ENCODE measurements around the gene FNIP2.
"Not testable (repeated sequence)": the region's sequence is repeated elsewhere in the genome, so short reads cannot be mapped to it uniquely, and the experiment has no call there.

FNIP2 gene

GRCh38 chr4:158817562-158818296 is 48.9 kb downstream of the FNIP2 start:
- no peak for DNase-seq

GRCh38 chr4:158818560-158819140 is 49.8 kb downstream of the FNIP2 start:
- no peak for DNase-seq

- DNase-seq, result no peak
These were observed 51.3 kb downstream of the FNIP2 start for GRCh38 chr4:158819942-158820786.

- no peak for DNase-seq
These were observed 52.6 kb downstream of the FNIP2 start for GRCh38 chr4:158821228-158821971.

GRCh38 chr4:158822348-158822747 is 53.5 kb downstream of the FNIP2 start:
- no peak for DNase-seq

- DNase-seq, result no peak
These were observed 54.6 kb downstream of the FNIP2 start for GRCh38 chr4:158823461-158823873.

- no peak for DNase-seq
These were observed 55.8 kb downstream of the FNIP2 start for GRCh38 chr4:158824425-158825274.

- DNase-seq, result no peak
These were observed 56.7 kb downstream of the FNIP2 start for GRCh38 chr4:158825433-158826036.

GRCh38 chr4:158826057-158826456 is 57.2 kb downstream of the FNIP2 start:
- DNase-seq, result no peak

- DNase-seq, result no peak
These were observed 58.1 kb downstream of the FNIP2 start for GRCh38 chr4:158826882-158827281.

GRCh38 chr4:158827543-158827981 is 58.7 kb downstream of the FNIP2 start:
- no peak for DNase-seq

GRCh38 chr4:158828151-158828550 is 59.3 kb downstream of the FNIP2 start:
- DNase-seq, result not testable (repeated sequence)

- no peak for DNase-seq
These were observed 60.4 kb downstream of the FNIP2 start for GRCh38 chr4:158829254-158829653.

- no peak for DNase-seq
These were observed 64.8 kb downstream of the FNIP2 start for GRCh38 chr4:158833602-158834001.

- DNase-seq, result no peak
These were observed 66.6 kb downstream of the FNIP2 start for GRCh38 chr4:158835226-158836001.

- DNase-seq, result no peak
These were observed 67.2 kb downstream of the FNIP2 start for GRCh38 chr4:158836002-158836369.

GRCh38 chr4:158836828-158837449 is 68.1 kb downstream of the FNIP2 start:
- DNase-seq, result no peak

GRCh38 chr4:158837527-158838141 is 68.8 kb downstream of the FNIP2 start:
- no peak for DNase-seq

GRCh38 chr4:158840131-158840530 is 71.3 kb downstream of the FNIP2 start:
- no peak for DNase-seq

GRCh38 chr4:158841540-158841939 is 72.7 kb downstream of the FNIP2 start:
- no peak for DNase-seq

Measured in NCI-H187 treated with DMSO at 0.1 percent for 48 hours (cell line).